HepG2 (cell line): ENCODE results near the gene TPBGL. TPM values are rescaled to one million over a fixed set of nuclear protein-coding genes. Genes with fewer than 3 reads are reported as not detected.

ENCODE experiments used
- ARID2 ChIP-seq: sonication (generic); formaldehyde crosslinking; IDR thresholded peaks from 2 replicates; pipeline ENCODE4 v1.8.1; 2022; ENCODE audit warnings: mild to moderate bottlenecking, missing genetic modification reagents, borderline replicate concordance
- ARNTL ChIP-seq: sonication (generic); formaldehyde crosslinking; IDR thresholded peaks from 2 replicates; pipeline ENCODE4 v1.4.0; 2020; ENCODE audit warnings: mild to moderate bottlenecking, missing genetic modification reagents
- CC2D1A ChIP-seq: sonication (generic); formaldehyde crosslinking; IDR thresholded peaks from 2 replicates; pipeline ENCODE4 v1.8.1; 2023; ENCODE audit warnings: mild to moderate bottlenecking, missing genetic modification reagents
- GPBP1L1 ChIP-seq: sonication (generic); formaldehyde crosslinking; IDR thresholded peaks from 2 replicates; pipeline ENCODE4 v1.5.0; 2020; ENCODE audit warnings: mild to moderate bottlenecking, missing genetic modification reagents
- GTF2F1 ChIP-seq: fragments of 150-350 bp; IDR thresholded peaks from 2 replicates; pipeline ENCODE4 v1.6.1; 2014; ENCODE audit warnings: low read length
- KLF12 ChIP-seq: sonication (generic); formaldehyde crosslinking; IDR thresholded peaks from 2 replicates; pipeline ENCODE4 v1.4.0; 2020; ENCODE audit warnings: missing genetic modification reagents, borderline replicate concordance
- RELA ChIP-seq: sonication (generic); formaldehyde crosslinking; IDR thresholded peaks from 2 replicates; pipeline ENCODE4 v1.4.0; 2020; ENCODE audit warnings: missing genetic modification reagents
- REPIN1 ChIP-seq: sonication (generic); formaldehyde crosslinking; IDR thresholded peaks from 2 replicates; pipeline ENCODE4 v1.8.0; 2022; ENCODE audit warnings: missing genetic modification reagents, low read depth, mild to moderate bottlenecking, borderline replicate concordance
- TBP ChIP-seq: sonication (generic); formaldehyde crosslinking; IDR thresholded peaks from 2 replicates; pipeline ENCODE4 v1.5.0; 2020; ENCODE audit warnings: missing genetic modification reagents
- ZNF143 ChIP-seq: sonication (generic); formaldehyde crosslinking; IDR thresholded peaks from 2 replicates; pipeline ENCODE4 v1.4.0; 2020; ENCODE audit warnings: missing genetic modification reagents
- ZNF441 ChIP-seq: sonication (generic); formaldehyde crosslinking; IDR thresholded peaks from 2 replicates; pipeline ENCODE4 v1.7.0; 2021; ENCODE audit warnings: missing genetic modification reagents, borderline replicate concordance
- polyA plus RNA-seq, 8 experiments: library from polyadenylated mRNA; depleted of rRNA in 3 of 8; stranded (reverse) in 7 of 8; unstranded in 1 of 8; fragments of >200 nt; fragmentation: Illumina TruSeq in 4 of 8; extraction: Trizol in 4 of 8; gene quantifications; 2 replicates each; pipeline versions ENCODE4 v1.2.1 to v1.2.3, GENCODE V29; 2011 to 2016; ENCODE audit warnings: low read depth in 4 of 8, missing spikeins in 1 of 8, mixed read lengths in 1 of 8; ENCODE audit not compliant: insufficient read depth in 1 of 8
- total RNA-seq, 5 experiments: library from RNA; depleted of rRNA; stranded (reverse); fragments of >200 nt; fragmentation: Illumina TruSeq; extraction: Trizol; gene quantifications; 2 replicates each; pipeline ENCODE4 v1.2.3, GENCODE V29; 2016; ENCODE audit warnings: low read depth in 1 of 5
- TF ChIP-seq, protein P1 (sequence below): sonication (generic); formaldehyde crosslinking; IDR thresholded peaks from 2 replicates; pipeline ENCODE4 v1.5.1; 2020; ENCODE audit warnings: mild to moderate bottlenecking, missing genetic modification reagents, borderline replicate concordance
- TF ChIP-seq, protein P2 (sequence below): IDR thresholded peaks from 2 replicates; pipeline ENCODE4 v1.6.1; 2016
- TF ChIP-seq, protein P3 (sequence below): sonication (generic); formaldehyde crosslinking; IDR thresholded peaks from 2 replicates; pipeline ENCODE4 v1.4.0; 2020; ENCODE audit warnings: mild to moderate bottlenecking, missing genetic modification reagents
- TF ChIP-seq, protein P4 (sequence below): IDR thresholded peaks from 2 replicates; pipeline ENCODE4 v1.6.1; 2016; ENCODE audit warnings: low read depth, control low read depth
- TF ChIP-seq, protein P5 (sequence below): sonication (generic); formaldehyde crosslinking; IDR thresholded peaks from 2 replicates; pipeline ENCODE4 v1.9.0; 2021; ENCODE audit warnings: missing genetic modification reagents, mild to moderate bottlenecking, borderline replicate concordance
- TF ChIP-seq, protein P6 (sequence below): sonication (generic); formaldehyde crosslinking; conservative IDR thresholded peaks from 2 replicates; pipeline ENCODE4 v1.4.0; 2020; ENCODE audit warnings: missing genetic modification reagents
- TF ChIP-seq, protein P7 (sequence below): sonication (generic); formaldehyde crosslinking; conservative IDR thresholded peaks from 2 replicates; pipeline ENCODE4 v1.4.0; 2020; ENCODE audit warnings: missing genetic modification reagents

The TPBGL gene
- total and polyA plus RNA-seq, 2 of the 13 experiments (the other 11 are each of a cell fraction or from before 2014, with no cell fraction given) = not detected

DNA sequence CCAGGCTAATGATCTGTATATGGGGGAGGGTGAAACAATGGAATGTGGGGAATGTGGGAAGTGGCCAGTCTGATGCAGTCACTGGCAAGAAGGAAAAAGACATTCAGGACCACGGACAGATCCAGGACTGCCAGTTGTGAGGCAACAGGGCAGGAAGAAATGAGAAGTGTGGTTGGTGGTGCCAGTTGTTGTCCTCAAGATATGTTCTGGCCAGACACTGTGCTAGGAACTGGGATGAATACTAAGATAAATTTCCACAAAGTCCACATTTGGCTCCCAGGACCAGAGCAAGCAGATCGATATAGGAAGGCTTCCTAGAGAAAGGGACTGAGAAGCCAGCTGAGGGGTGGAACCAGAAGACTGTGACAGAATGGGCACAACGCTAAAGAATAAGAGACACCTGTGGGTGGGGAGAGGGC lies 6.8 kb upstream of the TPBGL start (continued):
- TF ChIP-seq ZNF143 (CRISPR knock-in tag) = no peak
- TF ChIP-seq, protein P1, sequence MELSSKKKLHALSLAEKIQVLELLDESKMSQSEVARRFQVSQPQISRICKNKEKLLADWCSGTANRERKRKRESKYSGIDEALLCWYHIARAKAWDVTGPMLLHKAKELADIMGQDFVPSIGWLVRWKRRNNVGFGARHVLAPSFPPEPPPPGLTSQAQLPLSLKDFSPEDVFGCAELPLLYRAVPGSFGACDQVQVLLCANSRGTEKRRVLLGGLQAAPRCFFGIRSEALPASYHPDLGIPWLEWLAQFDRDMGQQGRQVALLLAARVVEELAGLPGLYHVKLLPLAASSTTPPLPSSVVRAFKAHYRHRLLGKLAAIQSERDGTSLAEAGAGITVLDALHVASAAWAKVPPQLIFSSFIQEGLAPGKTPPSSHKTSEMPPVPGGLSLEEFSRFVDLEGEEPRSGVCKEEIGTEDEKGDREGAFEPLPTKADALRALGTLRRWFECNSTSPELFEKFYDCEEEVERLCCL (CRISPR knock-in tag) = no peak
- TF ChIP-seq GTF2F1 = no peak
- TF ChIP-seq, protein P2, sequence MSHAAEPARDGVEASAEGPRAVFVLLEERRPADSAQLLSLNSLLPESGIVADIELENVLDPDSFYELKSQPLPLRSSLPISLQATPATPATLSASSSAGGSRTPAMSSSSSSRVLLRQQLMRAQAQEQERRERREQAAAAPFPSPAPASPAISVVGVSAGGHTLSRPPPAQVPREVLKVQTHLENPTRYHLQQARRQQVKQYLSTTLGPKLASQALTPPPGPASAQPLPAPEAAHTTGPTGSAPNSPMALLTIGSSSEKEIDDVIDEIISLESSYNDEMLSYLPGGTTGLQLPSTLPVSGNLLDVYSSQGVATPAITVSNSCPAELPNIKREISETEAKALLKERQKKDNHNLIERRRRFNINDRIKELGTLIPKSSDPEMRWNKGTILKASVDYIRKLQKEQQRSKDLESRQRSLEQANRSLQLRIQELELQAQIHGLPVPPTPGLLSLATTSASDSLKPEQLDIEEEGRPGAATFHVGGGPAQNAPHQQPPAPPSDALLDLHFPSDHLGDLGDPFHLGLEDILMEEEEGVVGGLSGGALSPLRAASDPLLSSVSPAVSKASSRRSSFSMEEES (CRISPR knock-in tag) = peak; percentile 78
- TF ChIP-seq, protein P3, sequence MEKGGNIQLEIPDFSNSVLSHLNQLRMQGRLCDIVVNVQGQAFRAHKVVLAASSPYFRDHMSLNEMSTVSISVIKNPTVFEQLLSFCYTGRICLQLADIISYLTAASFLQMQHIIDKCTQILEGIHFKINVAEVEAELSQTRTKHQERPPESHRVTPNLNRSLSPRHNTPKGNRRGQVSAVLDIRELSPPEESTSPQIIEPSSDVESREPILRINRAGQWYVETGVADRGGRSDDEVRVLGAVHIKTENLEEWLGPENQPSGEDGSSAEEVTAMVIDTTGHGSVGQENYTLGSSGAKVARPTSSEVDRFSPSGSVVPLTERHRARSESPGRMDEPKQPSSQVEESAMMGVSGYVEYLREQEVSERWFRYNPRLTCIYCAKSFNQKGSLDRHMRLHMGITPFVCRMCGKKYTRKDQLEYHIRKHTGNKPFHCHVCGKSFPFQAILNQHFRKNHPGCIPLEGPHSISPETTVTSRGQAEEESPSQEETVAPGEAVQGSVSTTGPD (CRISPR knock-in tag) = no peak
- TF ChIP-seq, protein P4, sequence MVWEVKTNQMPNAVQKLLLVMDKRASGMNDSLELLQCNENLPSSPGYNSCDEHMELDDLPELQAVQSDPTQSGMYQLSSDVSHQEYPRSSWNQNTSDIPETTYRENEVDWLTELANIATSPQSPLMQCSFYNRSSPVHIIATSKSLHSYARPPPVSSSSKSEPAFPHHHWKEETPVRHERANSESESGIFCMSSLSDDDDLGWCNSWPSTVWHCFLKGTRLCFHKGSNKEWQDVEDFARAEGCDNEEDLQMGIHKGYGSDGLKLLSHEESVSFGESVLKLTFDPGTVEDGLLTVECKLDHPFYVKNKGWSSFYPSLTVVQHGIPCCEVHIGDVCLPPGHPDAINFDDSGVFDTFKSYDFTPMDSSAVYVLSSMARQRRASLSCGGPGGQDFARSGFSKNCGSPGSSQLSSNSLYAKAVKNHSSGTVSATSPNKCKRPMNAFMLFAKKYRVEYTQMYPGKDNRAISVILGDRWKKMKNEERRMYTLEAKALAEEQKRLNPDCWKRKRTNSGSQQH (CRISPR knock-in tag) = no peak
- no peak for TF ChIP-seq TBP (CRISPR knock-in tag)
- no peak for TF ChIP-seq REPIN1 (CRISPR knock-in tag)
- TF ChIP-seq, protein P5, sequence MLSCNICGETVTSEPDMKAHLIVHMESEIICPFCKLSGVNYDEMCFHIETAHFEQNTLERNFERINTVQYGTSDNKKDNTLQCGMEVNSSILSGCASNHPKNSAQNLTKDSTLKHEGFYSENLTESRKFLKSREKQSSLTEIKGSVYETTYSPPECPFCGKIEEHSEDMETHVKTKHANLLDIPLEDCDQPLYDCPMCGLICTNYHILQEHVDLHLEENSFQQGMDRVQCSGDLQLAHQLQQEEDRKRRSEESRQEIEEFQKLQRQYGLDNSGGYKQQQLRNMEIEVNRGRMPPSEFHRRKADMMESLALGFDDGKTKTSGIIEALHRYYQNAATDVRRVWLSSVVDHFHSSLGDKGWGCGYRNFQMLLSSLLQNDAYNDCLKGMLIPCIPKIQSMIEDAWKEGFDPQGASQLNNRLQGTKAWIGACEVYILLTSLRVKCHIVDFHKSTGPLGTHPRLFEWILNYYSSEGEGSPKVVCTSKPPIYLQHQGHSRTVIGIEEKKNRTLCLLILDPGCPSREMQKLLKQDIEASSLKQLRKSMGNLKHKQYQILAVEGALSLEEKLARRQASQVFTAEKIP = no peak
- TF ChIP-seq, protein P6, sequence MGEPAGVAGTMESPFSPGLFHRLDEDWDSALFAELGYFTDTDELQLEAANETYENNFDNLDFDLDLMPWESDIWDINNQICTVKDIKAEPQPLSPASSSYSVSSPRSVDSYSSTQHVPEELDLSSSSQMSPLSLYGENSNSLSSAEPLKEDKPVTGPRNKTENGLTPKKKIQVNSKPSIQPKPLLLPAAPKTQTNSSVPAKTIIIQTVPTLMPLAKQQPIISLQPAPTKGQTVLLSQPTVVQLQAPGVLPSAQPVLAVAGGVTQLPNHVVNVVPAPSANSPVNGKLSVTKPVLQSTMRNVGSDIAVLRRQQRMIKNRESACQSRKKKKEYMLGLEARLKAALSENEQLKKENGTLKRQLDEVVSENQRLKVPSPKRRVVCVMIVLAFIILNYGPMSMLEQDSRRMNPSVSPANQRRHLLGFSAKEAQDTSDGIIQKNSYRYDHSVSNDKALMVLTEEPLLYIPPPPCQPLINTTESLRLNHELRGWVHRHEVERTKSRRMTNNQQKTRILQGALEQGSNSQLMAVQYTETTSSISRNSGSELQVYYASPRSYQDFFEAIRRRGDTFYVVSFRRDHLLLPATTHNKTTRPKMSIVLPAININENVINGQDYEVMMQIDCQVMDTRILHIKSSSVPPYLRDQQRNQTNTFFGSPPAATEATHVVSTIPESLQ = 0 out of 2 replicates have a peak, but pooled peaks have one; percentile 63
- no peak for TF ChIP-seq ARID2 (CRISPR knock-in tag)
- no peak for TF ChIP-seq GPBP1L1 (CRISPR knock-in tag)
- TF ChIP-seq ARNTL (CRISPR knock-in tag) = no peak
- no peak for TF ChIP-seq KLF12 (CRISPR knock-in tag)
- TF ChIP-seq, protein P7, sequence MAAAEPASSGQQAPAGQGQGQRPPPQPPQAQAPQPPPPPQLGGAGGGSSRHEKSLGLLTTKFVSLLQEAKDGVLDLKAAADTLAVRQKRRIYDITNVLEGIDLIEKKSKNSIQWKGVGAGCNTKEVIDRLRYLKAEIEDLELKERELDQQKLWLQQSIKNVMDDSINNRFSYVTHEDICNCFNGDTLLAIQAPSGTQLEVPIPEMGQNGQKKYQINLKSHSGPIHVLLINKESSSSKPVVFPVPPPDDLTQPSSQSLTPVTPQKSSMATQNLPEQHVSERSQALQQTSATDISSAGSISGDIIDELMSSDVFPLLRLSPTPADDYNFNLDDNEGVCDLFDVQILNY (CRISPR knock-in tag) = no peak
- no peak for TF ChIP-seq RELA (CRISPR knock-in tag)
- TF ChIP-seq ZNF441 = peak; percentile 71; the same call in 1 of the 2 replicates
- TF ChIP-seq CC2D1A (CRISPR knock-in tag) = no peak
